Measurements from ENCODE around the gene ARSD. TPM values are rescaled to one million over a fixed set of nuclear protein-coding genes. Genes with fewer than 3 reads are reported as not detected.

ARSD gene
- total RNA-seq, 1 donor from 2014 or later, result 8.0 TPM

DNA sequence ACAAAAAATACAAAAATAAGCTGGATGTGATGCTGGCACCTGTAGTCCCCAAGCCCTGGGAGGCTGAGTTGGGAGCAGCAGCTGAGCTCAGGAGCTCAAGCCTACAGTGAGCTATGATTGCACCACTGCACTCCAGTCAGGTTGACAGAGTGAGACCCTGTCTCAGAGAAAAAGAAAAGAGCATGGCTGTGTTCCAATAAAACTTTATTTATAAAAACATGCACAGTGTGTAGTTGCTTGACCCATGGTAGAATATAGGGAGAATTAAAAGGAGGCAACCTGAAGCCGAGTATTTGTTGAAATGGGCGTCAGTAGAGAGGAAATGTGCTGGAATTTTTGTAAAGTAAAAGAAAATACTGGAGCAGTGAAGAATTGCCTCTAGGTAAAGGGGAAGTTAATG is 73.4 kb downstream of the ARSD start:
- H3K4me3 Mint-ChIP-seq, result no peak overlapping the region
- no peaks in the 10 kb centered on the region for H3K27me3 Mint-ChIP-seq
- no peaks in the 10 kb centered on the region for H3K4me1 Mint-ChIP-seq
- ATAC-seq (ENCODE audit: low read depth) (no peak), DNase-seq (no peak)
- intact Hi-C loops (cut with micrococcal nuclease), result no loop called here
- no peaks in the 10 kb centered on the region for H3K36me3 Mint-ChIP-seq (ENCODE audit: low read depth)
- no peak for TF ChIP-seq CTCF (IDR thresholded peaks at IDR 0.05)
- no peaks in the 10 kb centered on the region for H3K9me3 Mint-ChIP-seq
- POLR2A ChIA-PET, result no interaction called here
- CTCF ChIA-PET, result no interaction called here
- H3K27ac Mint-ChIP-seq, result no peak overlapping the region

DNA sequence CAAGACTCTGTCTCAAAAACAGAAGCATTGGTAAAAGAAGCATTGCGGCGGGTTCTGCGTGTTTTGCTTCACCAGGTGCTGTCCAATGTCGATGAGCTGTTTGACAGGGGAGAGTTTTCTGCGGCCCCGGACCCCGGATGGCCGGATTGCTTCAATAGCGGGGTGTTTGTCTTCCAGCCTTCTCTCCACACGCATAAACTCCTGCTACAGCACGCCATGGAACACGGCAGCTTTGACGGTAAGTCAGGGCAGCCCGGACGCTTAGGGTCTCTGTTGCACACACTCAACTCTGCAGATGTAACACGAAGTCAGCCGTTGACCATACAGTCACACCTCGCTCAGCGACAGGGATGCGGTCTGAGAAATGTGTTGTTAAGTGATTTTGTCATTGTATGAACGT is 74.2 kb downstream of the ARSD start:
- H3K4me1 Mint-ChIP-seq, result no peaks in the 10 kb centered on the region
- TF ChIP-seq CTCF (IDR thresholded peaks at IDR 0.05), result no peak
- POLR2A ChIA-PET, result no interaction called here
- no peaks in the 10 kb centered on the region for H3K9me3 Mint-ChIP-seq
- DNase-seq (no peak), ATAC-seq (ENCODE audit: low read depth) (no peak)
- intact Hi-C loops (cut with micrococcal nuclease), result no loop called here
- H3K36me3 Mint-ChIP-seq (ENCODE audit: low read depth), result no peaks in the 10 kb centered on the region
- CTCF ChIA-PET, result no interaction called here
- H3K27me3 Mint-ChIP-seq, result no peaks in the 10 kb centered on the region
- no peak overlapping the region for H3K4me3 Mint-ChIP-seq
- no peak overlapping the region for H3K27ac Mint-ChIP-seq

Other genes with a start within 250 kb of the ARSD start
- gene CD99, start 238.0 kb downstream of the ARSD start, total RNA-seq, result 86.4 and 102 TPM in 2 replicates
- not detected in 2 replicates for gene XG, start 177.3 kb downstream of the ARSD start, total RNA-seq
- not detected in 2 replicates for gene GYG2, start 100.4 kb downstream of the ARSD start, total RNA-seq
- gene ARSH, start 77.2 kb upstream of the ARSD start, total RNA-seq, result not detected in 2 replicates
- not detected in 2 replicates for gene ARSF, start 112.1 kb upstream of the ARSD start, total RNA-seq

Measured in activated B cell treated with CpG ODN at 0.5 μM for 24 hours (primary cell).